22Rv1 (cell line): Measurements from ENCODE around the gene EXOC4.

Experiments used
- ZFX ChIP-seq: fragments of 450-650 bp; IDR thresholded peaks from 2 replicates; pipeline ENCODE4 v1.6.1; 2017; ENCODE audit warnings: antibody characterized with exemption, borderline replicate concordance
- TF ChIP-seq, protein P1 (sequence below): fragments of 450-650 bp; IDR thresholded peaks from 2 replicates; pipeline ENCODE4 v1.5.1; 2017; ENCODE audit warnings: mild to moderate bottlenecking

DNA sequence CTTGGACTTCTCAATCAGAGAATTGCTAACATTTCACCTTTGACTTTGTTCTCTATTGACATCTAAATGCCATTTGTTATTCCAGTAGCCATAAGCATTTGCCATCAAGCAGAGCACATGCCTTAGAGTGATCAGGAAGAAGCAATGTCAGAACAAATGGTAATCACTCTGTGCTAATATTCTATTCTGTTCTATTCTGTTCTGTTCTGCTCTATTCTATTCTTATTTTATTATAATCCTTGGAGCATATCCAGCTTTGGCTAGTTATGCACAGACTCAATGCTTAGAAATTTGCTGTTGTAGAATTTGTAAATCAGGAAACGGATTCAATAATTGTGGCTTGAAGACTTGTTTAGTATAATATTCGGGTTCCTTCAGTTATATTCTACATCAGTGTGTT, 175.4 kb downstream of the EXOC4 start:
- no peak for TF ChIP-seq ZFX
- TF ChIP-seq, protein P1, sequence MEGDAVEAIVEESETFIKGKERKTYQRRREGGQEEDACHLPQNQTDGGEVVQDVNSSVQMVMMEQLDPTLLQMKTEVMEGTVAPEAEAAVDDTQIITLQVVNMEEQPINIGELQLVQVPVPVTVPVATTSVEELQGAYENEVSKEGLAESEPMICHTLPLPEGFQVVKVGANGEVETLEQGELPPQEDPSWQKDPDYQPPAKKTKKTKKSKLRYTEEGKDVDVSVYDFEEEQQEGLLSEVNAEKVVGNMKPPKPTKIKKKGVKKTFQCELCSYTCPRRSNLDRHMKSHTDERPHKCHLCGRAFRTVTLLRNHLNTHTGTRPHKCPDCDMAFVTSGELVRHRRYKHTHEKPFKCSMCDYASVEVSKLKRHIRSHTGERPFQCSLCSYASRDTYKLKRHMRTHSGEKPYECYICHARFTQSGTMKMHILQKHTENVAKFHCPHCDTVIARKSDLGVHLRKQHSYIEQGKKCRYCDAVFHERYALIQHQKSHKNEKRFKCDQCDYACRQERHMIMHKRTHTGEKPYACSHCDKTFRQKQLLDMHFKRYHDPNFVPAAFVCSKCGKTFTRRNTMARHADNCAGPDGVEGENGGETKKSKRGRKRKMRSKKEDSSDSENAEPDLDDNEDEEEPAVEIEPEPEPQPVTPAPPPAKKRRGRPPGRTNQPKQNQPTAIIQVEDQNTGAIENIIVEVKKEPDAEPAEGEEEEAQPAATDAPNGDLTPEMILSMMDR: no peak
